HepG2 (cell line): Measurements from ENCODE around the gene PRKCB. TPM values are rescaled to one million over a fixed set of nuclear protein-coding genes. Genes with fewer than 3 reads are reported as not detected.

Experiments
- ATAC-seq: fragments of 200-7000 bp; cut with Tn5 transposase; 3 replicates; pipeline ENCODE4 v1.9.1; 2020; ENCODE audit warnings: mild to moderate bottlenecking, moderate library complexity
- BruUV-seq: library from RNA; stranded (reverse); fragments of 400-500 nt; replicated peaks from 2 replicates; lab custom pipeline; 2021; lab: Mats Ljungman, UMichigan
- CTCF ChIA-PET: fragments of 300-600 bp; formaldehyde crosslinking; extraction: SDS; loops from one replicate; lab custom pipeline; 2021; ENCODE audit warnings: low total read pairs, inconsistent platforms, low intra/inter-chr PET ratio; lab: Yijun Ruan, JAX
- POLR2A ChIA-PET: fragments of 350-600 bp; sonication (Branson Sonifier 250); formaldehyde crosslinking; loops from one replicate; lab custom pipeline; 2020; ENCODE audit warnings: antibody characterized with exemption, inconsistent platforms; lab: Yijun Ruan, JAX
- DNase-seq: peaks from one replicate; pipeline ENCODE4 v3.0.0-alpha.2; 2015; ENCODE audit warnings: low spot score
- FAIRE-seq: peaks from 3 replicates; lab custom pipeline; 2011; peaks lifted over from hg19 to GRCh38; lab: Jason Lieb, UNC
- H2AFZ ChIP-seq: one replicate; pipeline ENCODE4 v1.6.1; 2011; ENCODE audit warnings: low read length, inconsistent platforms
- H3K27ac ChIP-seq: fragments of 300-600 bp; 3 replicates; pipeline ENCODE4 v1.8.0; 2011; ENCODE audit warnings: mixed run types, mild to moderate bottlenecking, mixed read lengths, low read length, inconsistent platforms; ENCODE audit not compliant: insufficient read depth; ENCODE audit errors: extremely low read length
- H3K27me3 ChIP-seq, 2 experiments: fragments of 200-600 bp in 1 of 2; 2 replicates in 1 of 2; 3 replicates in 1 of 2; pipeline versions ENCODE4 v1.6.0 to v1.8.0; 2011; ENCODE audit warnings: low read length in 2 of 2, mild to moderate bottlenecking in 2 of 2, moderate library complexity in 2 of 2, inconsistent platforms in 1 of 2; ENCODE audit not compliant: insufficient read depth in 2 of 2, control insufficient read depth in 1 of 2
- H3K36me3 ChIP-seq, 2 experiments: fragments of 200-600 bp in 1 of 2; replicated peaks in 1 of 2; 2 replicates in 1 of 2; 3 replicates in 1 of 2; pipeline versions ENCODE4 v1.5.1 to v1.8.0; 2011; ENCODE audit warnings: low read length in 2 of 2, inconsistent platforms in 1 of 2; ENCODE audit not compliant: insufficient read depth in 2 of 2, control insufficient read depth in 1 of 2
- H3K4me1 ChIP-seq: 2 replicates; pipeline ENCODE4 v1.5.1; 2012; ENCODE audit warnings: low read length, inconsistent platforms; ENCODE audit not compliant: insufficient read depth
- H3K4me2 ChIP-seq: 2 replicates; pipeline ENCODE4 v1.6.0; 2011; ENCODE audit warnings: low read depth, low read length, inconsistent platforms
- H3K4me3 ChIP-seq, 3 experiments: fragments of 200-600 bp in 1 of 3; sonication (generic), shearing (Covaris generic) in 1 of 3; replicated peaks in 1 of 3; 2 replicates each; pipeline ENCODE4 v1.5.1; 2011 to 2016; ENCODE audit warnings: low read length in 3 of 3, inconsistent platforms in 2 of 3, low read depth in 2 of 3, mild to moderate bottlenecking in 2 of 3, control low read depth in 1 of 3, mixed read lengths in 1 of 3; ENCODE audit not compliant: insufficient read depth in 1 of 3
- H3K79me2 ChIP-seq: one replicate; pipeline ENCODE4 v1.6.1; 2011; ENCODE audit warnings: low read length, inconsistent platforms; ENCODE audit not compliant: insufficient read depth
- H3K9ac ChIP-seq: 2 replicates; pipeline ENCODE4 v1.6.0; 2011; ENCODE audit warnings: mild to moderate bottlenecking, low read depth, low read length, inconsistent platforms; ENCODE audit not compliant: insufficient read depth
- H3K9me3 ChIP-seq: 2 replicates; pipeline ENCODE4 v1.5.1; 2012; ENCODE audit warnings: mild to moderate bottlenecking, low read length
- H4K20me1 ChIP-seq: 2 replicates; pipeline ENCODE4 v1.6.0; 2011; ENCODE audit warnings: inconsistent platforms, mild to moderate bottlenecking, low read length, moderate library complexity; ENCODE audit not compliant: insufficient read depth
- DRAP1 ChIP-seq: IDR thresholded peaks from 2 replicates; pipeline ENCODE4 v1.6.1; 2016; ENCODE audit warnings: missing genetic modification reagents, missing compliant biosample characterization
- FUBP1 ChIP-seq: sonication (generic); formaldehyde crosslinking; IDR thresholded peaks from 2 replicates; pipeline ENCODE4 v1.5.1; 2020; ENCODE audit warnings: missing genetic modification reagents, mild to moderate bottlenecking, borderline replicate concordance
- JARID2 ChIP-seq: sonication (generic); formaldehyde crosslinking; IDR thresholded peaks from 2 replicates; pipeline ENCODE4 v1.8.1; 2023; ENCODE audit warnings: missing genetic modification reagents, inconsistent platforms; ENCODE audit not compliant: insufficient replicate concordance
- KDM5A ChIP-seq: fragments of 200-600 bp; sonication (generic); IDR thresholded peaks from 2 replicates; pipeline ENCODE4 v1.7.0; 2018; ENCODE audit warnings: antibody characterized with exemption, mild to moderate bottlenecking, low read length, borderline replicate concordance
- MAFG ChIP-seq: sonication (generic); formaldehyde crosslinking; IDR thresholded peaks from 2 replicates; pipeline ENCODE4 v1.5.1; 2020; ENCODE audit warnings: mild to moderate bottlenecking, missing genetic modification reagents
- MNT ChIP-seq: fragments of 450-650 bp; IDR thresholded peaks from 2 replicates; pipeline ENCODE4 v1.6.1; 2016
- RBM39 ChIP-seq: fragments of 200-400 bp; formaldehyde crosslinking; IDR thresholded peaks from one replicate; pipeline ENCODE4 v1.6.1; 2018; ENCODE audit warnings: antibody characterized with exemption, mild to moderate bottlenecking, low read depth, low read length; ENCODE audit not compliant: poor library complexity, severe bottlenecking
- ZIK1 ChIP-seq: sonication (generic); formaldehyde crosslinking; IDR thresholded peaks from 2 replicates; pipeline ENCODE4 v1.5.0; 2020; ENCODE audit warnings: mild to moderate bottlenecking, low read depth, missing genetic modification reagents, borderline replicate concordance
- ZNF260 ChIP-seq: sonication (generic); formaldehyde crosslinking; IDR thresholded peaks from 2 replicates; pipeline ENCODE4 v1.4.0; 2020; ENCODE audit warnings: missing genetic modification reagents, low read depth, mild to moderate bottlenecking, borderline replicate concordance
- ZNF512 ChIP-seq: sonication (generic); formaldehyde crosslinking; IDR thresholded peaks from 2 replicates; pipeline ENCODE4 v1.4.0; 2020; ENCODE audit warnings: mild to moderate bottlenecking, missing genetic modification reagents
- ZNF768 ChIP-seq: sonication (generic); formaldehyde crosslinking; IDR thresholded peaks from 2 replicates; pipeline ENCODE4 v1.4.0; 2020; ENCODE audit warnings: missing genetic modification reagents
- WGBS: methylation state at CpG from one replicate; pipeline ENCODE4 v1.1.6; 2017; ENCODE audit warnings: low lambda C conversion rate; 5-methylcytosine and 5-hydroxymethylcytosine counted together
- in situ Hi-C: cut with HindIII; loops from 2 replicates; pipeline ENCODE4 v1.10.0; 2017; ENCODE audit warnings: low pct_unique_long_range_greater_than_20kb; ENCODE audit not compliant: extremely low pct_ligation_motif_present
- intact Hi-C: fragments of 100-400 bp; cut with micrococcal nuclease; formaldehyde crosslinking; loops from one replicate; pipeline ENCODE4 v1.10.0; 2022; ENCODE audit not compliant: unreplicated experiment
- polyA plus RNA-seq, 8 experiments: library from polyadenylated mRNA; depleted of rRNA in 3 of 8; stranded (reverse) in 7 of 8; unstranded in 1 of 8; fragments of >200 nt; fragmentation: Illumina TruSeq in 4 of 8; extraction: Trizol in 4 of 8; gene quantifications; 2 replicates each; pipeline versions ENCODE4 v1.2.1 to v1.2.3, GENCODE V29; 2011 to 2016; ENCODE audit warnings: low read depth in 4 of 8, missing spikeins in 1 of 8, mixed read lengths in 1 of 8; ENCODE audit not compliant: insufficient read depth in 1 of 8
- total RNA-seq, 5 experiments: library from RNA; depleted of rRNA; stranded (reverse); fragments of >200 nt; fragmentation: Illumina TruSeq; extraction: Trizol; gene quantifications; 2 replicates each; pipeline ENCODE4 v1.2.3, GENCODE V29; 2016; ENCODE audit warnings: low read depth in 1 of 5

Gene PRKCB
- total and polyA plus RNA-seq, 2 of the 13 experiments (the other 11 are each of a cell fraction or from before 2014, with no cell fraction given): 0.01 TPM; not detected in 1

- in situ Hi-C loops (no loop called here), intact Hi-C loops (no loop called here)
- no peak overlapping the region for H3K4me2 ChIP-seq
- no peak overlapping the region for H2AFZ ChIP-seq
- no peaks in the 10 kb centered on the region for H4K20me1 ChIP-seq
- no peak overlapping the region for H3K4me3 ChIP-seq
- H3K9ac ChIP-seq: no peak overlapping the region
- no peaks in the 10 kb centered on the region for H3K9me3 ChIP-seq
- no peak overlapping the region for H3K27ac ChIP-seq
- POLR2A ChIA-PET: no interaction called here
- TF ChIP-seq ZNF260 (CRISPR knock-in tag) (no peak), ZNF768 (CRISPR knock-in tag) (peak; percentile 49; the same call in 1 of the 2 replicates), ZIK1 (CRISPR knock-in tag) (no peak), ZNF512 (no peak), JARID2 (no peak)
- H3K36me3 ChIP-seq: no peaks in the 10 kb centered on the region
- CTCF ChIA-PET: no interaction called here
- no TSS peak for BruUV-seq
- H3K4me1 ChIP-seq: no peaks in the 10 kb centered on the region
- ATAC-seq (no peak), FAIRE-seq (no peak), DNase-seq (no peak)
- no peaks in the 10 kb centered on the region for H3K79me2 ChIP-seq
- 0% methylated on average over 3 of the region's 3 CpGs for WGBS
- H3K27me3 ChIP-seq: peaks cover 0 to 14% of the 10 kb centered on the region in 2 experiments; a peak in 2 of 5 replicates
Observed at GRCh38 chr16:23950291-23950894, 114.6 kb downstream of the PRKCB start.

GRCh38 chr16:23950898-23951297, 115.1 kb downstream of the PRKCB start:
- BruUV-seq: no TSS peak
- no peak overlapping the region for H3K4me3 ChIP-seq
- DNase-seq: no peak
- no peak overlapping the region for H3K9ac ChIP-seq
- H3K36me3 ChIP-seq: no peaks in the 10 kb centered on the region
- in situ Hi-C loops (no loop called here), intact Hi-C loops (no loop called here)
- no peaks in the 10 kb centered on the region for H3K79me2 ChIP-seq
- no peaks in the 10 kb centered on the region for H3K9me3 ChIP-seq
- no peak for ATAC-seq
- ChIA-PET CTCF (no interaction called here), POLR2A (no interaction called here)
- no peaks in the 10 kb centered on the region for H3K4me1 ChIP-seq
- H2AFZ ChIP-seq: no peak overlapping the region
- no peak for TF ChIP-seq RBM39
- TF ChIP-seq KDM5A: no peak
- no peak for TF ChIP-seq DRAP1 (CRISPR knock-in tag)
- no peak for TF ChIP-seq MAFG (CRISPR knock-in tag)
- peak; percentile 44 for TF ChIP-seq MNT
- no peak for TF ChIP-seq FUBP1 (CRISPR knock-in tag)
- no peak overlapping the region for H3K4me2 ChIP-seq
- no peak for FAIRE-seq
- H3K27me3 ChIP-seq: peaks cover 0 to 15% of the 10 kb centered on the region in 2 experiments; a peak in 2 of 5 replicates
- H4K20me1 ChIP-seq: no peaks in the 10 kb centered on the region
- 4% methylated on average over 7 of the region's 7 CpGs for WGBS
- no peak overlapping the region for H3K27ac ChIP-seq
